NAMALWA (cell line): Measurements from ENCODE around the gene CDC42BPA.

Source experiments
- DNase-seq: peaks from one replicate; pipeline ENCODE4 v3.0.0-alpha.2; 2015; ENCODE audit warnings: low spot score

The CDC42BPA gene

DNA sequence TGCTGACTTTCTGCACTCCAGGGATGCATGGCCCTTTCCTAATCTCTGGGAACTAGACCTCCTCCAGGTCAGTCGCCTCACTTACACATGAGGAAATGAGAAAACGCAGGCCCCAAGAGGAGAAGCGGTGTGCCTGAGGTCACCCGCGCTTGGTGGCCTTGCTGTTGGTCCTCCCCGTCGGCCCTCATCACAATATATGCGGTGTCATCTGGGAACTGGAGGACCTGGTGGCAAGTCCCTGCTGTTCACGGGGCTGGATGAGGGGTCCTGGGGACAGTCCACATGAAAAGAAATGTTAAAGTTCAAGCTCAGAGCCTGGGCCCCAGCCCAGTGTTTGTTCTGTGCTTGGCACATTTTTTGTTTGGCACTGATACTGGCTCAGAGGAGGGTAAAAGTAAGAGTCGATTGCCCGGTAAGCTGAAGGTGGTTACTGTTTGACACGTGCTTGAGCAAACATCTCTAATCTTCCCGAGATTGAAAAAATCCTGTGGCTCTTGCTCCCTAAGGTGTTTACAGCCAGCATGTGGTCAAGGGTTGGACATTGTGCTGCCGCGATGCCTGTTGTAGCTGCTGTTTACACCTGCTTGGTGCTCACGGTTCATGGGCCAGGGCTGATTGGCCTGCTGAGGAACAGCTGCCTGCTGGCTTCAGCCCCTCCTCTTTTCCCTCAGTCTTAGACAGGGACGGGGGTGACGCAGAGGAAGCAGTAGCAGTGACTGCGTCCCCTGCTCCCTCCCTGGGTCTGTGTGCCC lies 373.0 kb downstream of the CDC42BPA start:
- DNase-seq: no peak

GRCh38 chr1:226943927-226944326 lies 374.4 kb downstream of the CDC42BPA start:
- no peak for DNase-seq

DNA sequence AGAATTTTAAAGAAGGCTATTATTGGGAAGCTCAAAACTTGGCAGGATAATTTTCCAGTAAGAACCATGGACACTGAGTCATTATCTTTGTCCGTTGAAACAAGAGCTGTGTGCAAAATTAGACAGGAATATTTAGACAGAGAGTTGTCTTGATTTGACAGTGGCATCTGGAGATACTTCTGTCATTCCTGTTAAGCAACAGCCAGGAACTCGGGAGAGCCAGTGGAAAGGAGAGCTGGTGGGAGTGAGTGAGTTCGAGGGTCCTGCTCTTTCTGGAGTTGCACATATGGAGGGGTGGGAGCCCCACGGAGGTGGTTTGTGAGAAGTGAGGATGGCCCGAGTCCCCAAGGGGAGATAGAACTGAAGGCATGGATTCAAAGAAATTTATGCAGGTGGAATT lies 375.1 kb downstream of the CDC42BPA start:
- no peak for DNase-seq

GRCh38 chr1:226942392-226942791 lies 375.9 kb downstream of the CDC42BPA start:
- peak; percentile 18 for DNase-seq

- DNase-seq: no peak
Measured at GRCh38 chr1:226940806-226941067, 377.6 kb downstream of the CDC42BPA start.

GRCh38 chr1:226940029-226940805 lies 378.1 kb downstream of the CDC42BPA start, which contains the start of gene COQ8A:
Gene COQ8A, plus strand, starts transcription at chr1:226940294. Its CDS starts 21,092 bp downstream, at chr1:226961386.
- peak; percentile 100 for DNase-seq
